Smooth muscle cell (in vitro differentiated cells): ENCODE measurements around the gene DEFB119. TPM values are rescaled to one million over a fixed set of nuclear protein-coding genes. Genes with fewer than 3 reads are reported as not detected.

Experiments used
- DNase-seq: peaks from one replicate; lab custom pipeline; 2025; ENCODE audit not compliant: unreplicated experiment; lab: John Stamatoyannopoulos, UW
- H2AFZ ChIP-seq: fragments of 200-600 bp; sonication (generic); 2 replicates; pipeline ENCODE4 v1.6.0; 2016; ENCODE audit warnings: antibody characterized with exemption, low read depth, mild to moderate bottlenecking
- H3F3A ChIP-seq: fragments of 200-600 bp; sonication (generic); 2 replicates; pipeline ENCODE4 v1.6.0; 2017; ENCODE audit warnings: antibody characterized with exemption, low read depth
- H3K27ac ChIP-seq: fragments of 200-600 bp; sonication (generic); 2 replicates; pipeline ENCODE4 v1.5.1; 2016; ENCODE audit warnings: low read depth, mild to moderate bottlenecking
- H3K27me3 ChIP-seq: fragments of 200-600 bp; sonication (generic); 2 replicates; pipeline ENCODE4 v1.6.1; 2016; ENCODE audit warnings: low read depth, mild to moderate bottlenecking
- H3K36me3 ChIP-seq: fragments of 200-600 bp; sonication (generic); 2 replicates; pipeline ENCODE4 v1.5.1; 2016; ENCODE audit warnings: low read depth
- H3K4me1 ChIP-seq: fragments of 200-600 bp; sonication (generic); 2 replicates; pipeline ENCODE4 v1.5.1; 2016; ENCODE audit warnings: low read depth
- H3K4me2 ChIP-seq: fragments of 200-600 bp; sonication (generic); 2 replicates; pipeline ENCODE4 v1.6.0; 2016; ENCODE audit warnings: mild to moderate bottlenecking
- H3K4me3 ChIP-seq: fragments of 200-600 bp; sonication (generic); 2 replicates; pipeline ENCODE4 v1.5.1; 2016; ENCODE audit warnings: mild to moderate bottlenecking
- H3K79me2 ChIP-seq: fragments of 200-600 bp; sonication (generic); 2 replicates; pipeline ENCODE4 v1.6.0; 2016; ENCODE audit warnings: low read depth, mild to moderate bottlenecking
- H3K9ac ChIP-seq: fragments of 200-600 bp; sonication (generic); 2 replicates; pipeline ENCODE4 v1.6.0; 2016; ENCODE audit warnings: low read depth
- H3K9me3 ChIP-seq: fragments of 200-600 bp; sonication (generic); replicated peaks from 2 replicates; pipeline ENCODE4 v1.5.1; 2016; ENCODE audit warnings: low read depth
- H4K20me1 ChIP-seq: fragments of 200-600 bp; sonication (generic); 2 replicates; pipeline ENCODE4 v1.6.0; 2016; ENCODE audit warnings: low read depth
- CTCF ChIP-seq: fragments of 200-600 bp; sonication (generic); IDR thresholded peaks from 2 replicates; pipeline ENCODE4 v1.5.1; 2017; ENCODE audit warnings: borderline replicate concordance, mild to moderate bottlenecking, antibody characterized with exemption; ENCODE audit not compliant: insufficient read depth, poor library complexity, severe bottlenecking
- WGBS: methylation state at CpG from one replicate; pipeline ENCODE4 v1.1.7; 2016; ENCODE audit warnings: low lambda C conversion rate; 5-methylcytosine and 5-hydroxymethylcytosine counted together
- polyA plus RNA-seq: library from polyadenylated mRNA; unstranded; fragments of >200 nt; fragmentation: Nextera tagmentation; extraction: Ambion mirVana; gene quantifications from 2 replicates; pipeline ENCODE4 v1.2.1, GENCODE V29; 2016
- total RNA-seq: library from RNA; depleted of rRNA; stranded (reverse); fragments of >200 nt; gene quantifications from 2 replicates; pipeline ENCODE4 v1.2.3, GENCODE V29; 2014

The DEFB119 gene
- total and polyA plus RNA-seq, 2 experiments from 2014 or later: not detected

DNA sequence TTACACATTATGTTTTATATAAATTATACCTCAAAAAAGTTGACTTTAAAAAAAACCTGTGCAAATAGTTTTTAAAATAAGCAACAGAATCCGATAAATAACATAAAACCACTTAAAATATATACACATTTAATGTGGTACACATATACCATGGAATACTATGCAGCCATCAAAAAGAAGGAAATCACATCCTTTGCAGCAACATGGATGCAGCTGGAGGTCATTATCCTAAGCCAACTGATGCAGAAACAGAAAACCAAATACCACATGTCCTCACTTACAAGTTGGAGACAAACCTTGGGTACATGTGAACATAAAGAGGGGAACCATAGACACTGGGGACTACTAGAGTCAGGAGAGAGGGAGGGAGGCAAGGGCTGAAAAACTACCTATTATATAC, 19.6 kb upstream of the DEFB119 start:
- no peaks in the 10 kb centered on the region for H4K20me1 ChIP-seq
- WGBS: 64% methylated on average over 1 of the region's 1 CpG

GRCh38 chr20:31406115-31406514, 15.7 kb upstream of the DEFB119 start, which contains the start of gene DEFB121:
Gene DEFB121, minus strand, starts transcription at chr20:31406215. Its CDS starts 63 bp downstream, at chr20:31406152.
- no peaks in the 10 kb centered on the region for H3K27me3 ChIP-seq
- peaks cover 4% of the 10 kb centered on the region for H3K36me3 ChIP-seq
- H3K4me2 ChIP-seq: no peak within 1 kb of the TSS
- no peak for TF ChIP-seq CTCF
- WGBS: 49% methylated on average over 3 of the region's 3 CpGs
- no peak within 1 kb of the TSS for H3K9ac ChIP-seq
- no peak within 1 kb of the TSS for H3K27ac ChIP-seq
- H4K20me1 ChIP-seq: no peaks in the 10 kb centered on the region
- no peak for DNase-seq
- no peaks in the 10 kb centered on the region for H3K4me1 ChIP-seq
- no peaks in the 10 kb centered on the region for H3F3A ChIP-seq
- H2AFZ ChIP-seq: no peak within 1 kb of the TSS
- peaks cover 11% of the 10 kb centered on the region for H3K9me3 ChIP-seq
- H3K79me2 ChIP-seq: no peaks in the 10 kb centered on the region
- no peak within 1 kb of the TSS for H3K4me3 ChIP-seq

More for the DNA sequence above, 19.6 kb upstream of the DEFB119 start:
- TF ChIP-seq CTCF: no peak
- Histone ChIP-seq H3K4me3 (no peak overlapping the region), H3K4me1 (no peaks in the 10 kb centered on the region), H3K9me3 (peaks cover 11% of the 10 kb centered on the region), H3K27me3 (no peaks in the 10 kb centered on the region), H3K79me2 (no peaks in the 10 kb centered on the region), H3K27ac (no peak overlapping the region), H3F3A (no peaks in the 10 kb centered on the region), H2AFZ (no peak overlapping the region), H3K4me2 (no peak overlapping the region), H3K36me3 (no peaks in the 10 kb centered on the region), H3K9ac (no peak overlapping the region)
- no peak for DNase-seq

- no peaks in the 10 kb centered on the region for H3K79me2 ChIP-seq
- no peak for TF ChIP-seq CTCF
- H3K4me2 ChIP-seq: no peak overlapping the region
- H4K20me1 ChIP-seq: no peaks in the 10 kb centered on the region
- 43% methylated on average over 1 of the region's 1 CpG for WGBS
- no peak overlapping the region for H3K4me3 ChIP-seq
- H3K4me1 ChIP-seq: no peaks in the 10 kb centered on the region
- no peaks in the 10 kb centered on the region for H3K27me3 ChIP-seq
- no peak overlapping the region for H2AFZ ChIP-seq
- no peaks in the 10 kb centered on the region for H3F3A ChIP-seq
- peaks cover 4% of the 10 kb centered on the region for H3K36me3 ChIP-seq
- no peak for DNase-seq
- no peak overlapping the region for H3K27ac ChIP-seq
- H3K9me3 ChIP-seq: peaks cover 11% of the 10 kb centered on the region
- H3K9ac ChIP-seq: no peak overlapping the region
These were observed 13.5 kb upstream of the DEFB119 start for GRCh38 chr20:31403886-31404285.

DNA sequence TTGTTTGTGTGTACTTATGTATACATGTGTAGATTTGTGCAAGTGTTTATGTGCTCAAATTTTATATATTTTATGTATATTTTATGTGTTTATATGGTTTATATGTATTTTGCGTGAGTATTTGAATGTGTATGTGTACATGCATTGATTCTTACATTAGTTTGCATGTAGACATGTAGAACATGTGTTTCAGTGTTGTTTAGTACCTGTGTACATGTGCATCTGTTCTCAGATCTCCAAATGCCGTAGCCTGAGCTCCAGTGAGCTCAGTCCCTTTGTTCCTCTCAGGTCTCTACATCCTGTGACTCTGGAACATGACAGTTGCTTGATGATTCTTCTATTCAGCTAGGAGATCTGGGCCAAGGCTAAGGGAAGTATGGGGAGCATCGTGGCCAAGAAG, 4.5 kb upstream of the DEFB119 start:
- H3K36me3 ChIP-seq: no peaks in the 10 kb centered on the region
- H2AFZ ChIP-seq: no peak overlapping the region
- no peaks in the 10 kb centered on the region for H3K79me2 ChIP-seq
- no peak overlapping the region for H3K27ac ChIP-seq
- H4K20me1 ChIP-seq: no peaks in the 10 kb centered on the region
- no peaks in the 10 kb centered on the region for H3K4me1 ChIP-seq
- H3K9me3 ChIP-seq: peaks cover 16% of the 10 kb centered on the region
- H3K27me3 ChIP-seq: no peaks in the 10 kb centered on the region
- DNase-seq: no peak
- no peak for TF ChIP-seq CTCF
- WGBS: 37% methylated on average over 3 of the region's 3 CpGs
- H3K9ac ChIP-seq: no peak overlapping the region
- H3K4me3 ChIP-seq: no peak overlapping the region
- no peaks in the 10 kb centered on the region for H3F3A ChIP-seq
- no peak overlapping the region for H3K4me2 ChIP-seq
